HG03469 (cell line): ENCODE measurements around the gene SPESP1.
"Not testable (repeated sequence)": the region's sequence is repeated elsewhere in the genome, so short reads cannot be mapped to it uniquely, and the experiment has no call there.

ENCODE experiments used
- ATAC-seq: cut with Tn5 transposase; IDR thresholded peaks from one replicate; pipeline ENCODE4 v1.9.1; 2021; ENCODE audit warnings: mild to moderate bottlenecking, moderate library complexity, moderate number of reproducible peaks; ENCODE audit not compliant: unreplicated experiment

Gene SPESP1

GRCh38 chr15:68962465-68962864 lies 32.1 kb downstream of the SPESP1 start:
- ATAC-seq, result no peak

- ATAC-seq, result not testable (repeated sequence)
Observed at GRCh38 chr15:68963719-68964118, 33.4 kb downstream of the SPESP1 start.

GRCh38 chr15:68966996-68967395 lies 36.7 kb downstream of the SPESP1 start:
- no peak for ATAC-seq

GRCh38 chr15:68967948-68968347 lies 37.6 kb downstream of the SPESP1 start:
- ATAC-seq, result no peak

- no peak for ATAC-seq
Observed at GRCh38 chr15:68969298-68969697, 39.0 kb downstream of the SPESP1 start.

- ATAC-seq, result no peak
Observed at GRCh38 chr15:68972201-68973065, 42.1 kb downstream of the SPESP1 start.

GRCh38 chr15:68975651-68976160 lies 45.4 kb downstream of the SPESP1 start:
- ATAC-seq, result not testable (repeated sequence)

GRCh38 chr15:68977426-68977825 lies 47.1 kb downstream of the SPESP1 start:
- ATAC-seq, result not testable (repeated sequence)

GRCh38 chr15:68979006-68979405 lies 48.7 kb downstream of the SPESP1 start:
- ATAC-seq, result no peak

GRCh38 chr15:68979816-68980215 lies 49.5 kb downstream of the SPESP1 start:
- ATAC-seq, result no peak

- ATAC-seq, result no peak
Observed at GRCh38 chr15:68980786-68981185, 50.5 kb downstream of the SPESP1 start.

- no peak for ATAC-seq
Observed at GRCh38 chr15:68981941-68982340, 51.6 kb downstream of the SPESP1 start.

- no peak for ATAC-seq
Observed at GRCh38 chr15:68982976-68983563, 52.7 kb downstream of the SPESP1 start.

GRCh38 chr15:68983961-68984481 lies 53.7 kb downstream of the SPESP1 start:
- no peak for ATAC-seq

GRCh38 chr15:68984586-68984985 lies 54.3 kb downstream of the SPESP1 start:
- ATAC-seq, result no peak

GRCh38 chr15:68985361-68985891 lies 55.1 kb downstream of the SPESP1 start:
- no peak for ATAC-seq

- ATAC-seq, result no peak
Observed at GRCh38 chr15:68986322-68986721, 56.0 kb downstream of the SPESP1 start.

- no peak for ATAC-seq
Observed at GRCh38 chr15:68987120-68987519, 56.8 kb downstream of the SPESP1 start.

GRCh38 chr15:68987676-68988075 lies 57.4 kb downstream of the SPESP1 start:
- ATAC-seq, result no peak

- no peak for ATAC-seq
Observed at GRCh38 chr15:68989541-68990230, 59.4 kb downstream of the SPESP1 start.
